ENCODE data around the gene APCDD1. TPM values are rescaled to one million over a fixed set of nuclear protein-coding genes. Genes with fewer than 3 reads are reported as not detected.

APCDD1 gene
- total RNA-seq, 1 experiment from 2014 or later = not detected

- no peak for DNase-seq (ENCODE audit: low read depth, low spot score)
- Histone ChIP-seq H3K79me2 (ENCODE audit: insufficient read depth, low read length) (no peaks in the 10 kb centered on the region), H3K27me3 (ENCODE audit: insufficient read depth, low read length) (peaks cover 64% of the 10 kb centered on the region), H3K9ac (ENCODE audit: low read length) (no peak overlapping the region), H2AFZ (ENCODE audit: low read depth, low read length, poor library complexity, severe bottlenecking) (no peak overlapping the region), H3K9me3 (ENCODE audit: control insufficient read depth in 1 of 2, insufficient read depth in 1 of 2, low read depth in 1 of 2, low read length in 2 of 2) (no peaks in the 10 kb centered on the region), H3K4me3 (replicated peaks in 1 of 2; ENCODE audit: low read depth in 1 of 2, low read length in 2 of 2) (no peak overlapping the region), H3K9me2 (ENCODE audit: insufficient read depth) (no peaks in the 10 kb centered on the region), H3K27ac (ENCODE audit: low read depth, low read length) (no peak overlapping the region), H3K4me1 (ENCODE audit: control insufficient read depth in 1 of 2, insufficient read depth in 2 of 2, low read length in 2 of 2) (no peaks in the 10 kb centered on the region), H3K36me3 (ENCODE audit: control insufficient read depth in 1 of 2, insufficient read depth in 2 of 2, low read length in 2 of 2) (no peaks in the 10 kb centered on the region), H4K20me1 (ENCODE audit: insufficient read depth) (no peaks in the 10 kb centered on the region), H3K4me2 (ENCODE audit: low read length) (no peak overlapping the region)
- TF ChIP-seq ELF1 (IDR thresholded peaks at IDR 0.05; ENCODE audit: borderline replicate concordance, low read depth) (no peak), CBX3 (IDR thresholded peaks at IDR 0.05; ENCODE audit: low read depth) (no peak), RAD21 (IDR thresholded peaks at IDR 0.05; ENCODE audit: low read depth) (no peak), ATF3 (IDR thresholded peaks at IDR 0.05) (no peak), POLR2AphosphoS5 (IDR thresholded peaks at IDR 0.05; ENCODE audit: low read depth, low read length) (no peak), CEBPB (IDR thresholded peaks at IDR 0.05; ENCODE audit: low read depth) (no peak), EZH2 (IDR thresholded peaks at IDR 0.05) (no peak), TCF7L2 (IDR thresholded peaks at IDR 0.05; ENCODE audit: borderline replicate concordance, extremely low read depth, insufficient read depth, insufficient read length) (no peak)
- intact Hi-C loops (cut with micrococcal nuclease) = no loop called here
- CTCF ChIA-PET = no interaction called here
- no TSS peak for BruUV-seq (replicated peaks)
- POLR2A ChIA-PET = no interaction called here
- RAD21 ChIA-PET (ENCODE audit: low non-redundant PET in 1 of 2, low total read pairs in 2 of 2, uncharacterized antibody in 2 of 2, unreplicated experiment in 2 of 2) = no interaction called here
- no peak for ATAC-seq
Observed at GRCh38 chr18:10514601-10515000, 60.2 kb downstream of the APCDD1 start.

GRCh38 chr18:10515456-10515855, 61.0 kb downstream of the APCDD1 start:
- POLR2A ChIA-PET = no interaction called here
- no peak overlapping the region for H3K27ac ChIP-seq (ENCODE audit: low read depth, low read length)
- H3K4me3 ChIP-seq (replicated peaks in 1 of 2; ENCODE audit: low read depth in 1 of 2, low read length in 2 of 2) = no peak overlapping the region
- no peaks in the 10 kb centered on the region; a peak in 1 of 4 replicates for H3K4me1 ChIP-seq (ENCODE audit: control insufficient read depth in 1 of 2, insufficient read depth in 2 of 2, low read length in 2 of 2)
- no peaks in the 10 kb centered on the region for H4K20me1 ChIP-seq (ENCODE audit: insufficient read depth)
- H3K9me2 ChIP-seq (ENCODE audit: insufficient read depth) = no peaks in the 10 kb centered on the region
- DNase-seq (ENCODE audit: low read depth, low spot score) (no peak), ATAC-seq (no peak)
- RAD21 ChIA-PET (ENCODE audit: low non-redundant PET in 1 of 2, low total read pairs in 2 of 2, uncharacterized antibody in 2 of 2, unreplicated experiment in 2 of 2) = no interaction called here
- no peak overlapping the region for H2AFZ ChIP-seq (ENCODE audit: low read depth, low read length, poor library complexity, severe bottlenecking)
- intact Hi-C loops (cut with micrococcal nuclease) = no loop called here
- no TSS peak for BruUV-seq (replicated peaks)
- H3K9me3 ChIP-seq (ENCODE audit: control insufficient read depth in 1 of 2, insufficient read depth in 1 of 2, low read depth in 1 of 2, low read length in 2 of 2) = no peaks in the 10 kb centered on the region
- H3K4me2 ChIP-seq (ENCODE audit: low read length) = no peak overlapping the region
- H3K36me3 ChIP-seq (ENCODE audit: control insufficient read depth in 1 of 2, insufficient read depth in 2 of 2, low read length in 2 of 2) = no peaks in the 10 kb centered on the region
- no peak overlapping the region for H3K9ac ChIP-seq (ENCODE audit: low read length)
- peaks cover 64% of the 10 kb centered on the region for H3K27me3 ChIP-seq (ENCODE audit: insufficient read depth, low read length)
- no peaks in the 10 kb centered on the region for H3K79me2 ChIP-seq (ENCODE audit: insufficient read depth, low read length)
- CTCF ChIA-PET = interaction anchor here (1.1 kb wide), 1 partner anchor 191 kb away, joined by 3 read pairs; no protein-coding TSS in a partner anchor
- no peak for TF ChIP-seq YY1 (IDR thresholded peaks at IDR 0.05; ENCODE audit: extremely low read depth, insufficient replicate concordance, low read depth, low read length)
- TF ChIP-seq FOSL1 (IDR thresholded peaks at IDR 0.05; ENCODE audit: low read depth) = no peak
- TF ChIP-seq POLR2A (IDR thresholded peaks at IDR 0.05; ENCODE audit: borderline replicate concordance, extremely low read depth, insufficient read depth, insufficient read length) = no peak
- no peak for TF ChIP-seq JUND (IDR thresholded peaks at IDR 0.05)
- no peak for TF ChIP-seq EGR1 (IDR thresholded peaks at IDR 0.05; ENCODE audit: low read depth)
- no peak for TF ChIP-seq ELF1 (IDR thresholded peaks at IDR 0.05; ENCODE audit: borderline replicate concordance, low read depth)
- TF ChIP-seq CTCF (IDR thresholded peaks at IDR 0.05 in 2 of 3, conservative IDR thresholded peaks at IDR 0.05 in 1 of 3; ENCODE audit: borderline replicate concordance in 1 of 3, insufficient read depth in 1 of 3, low read depth in 2 of 3, low read length in 2 of 3) = no peak
- TF ChIP-seq ZNF274 (IDR thresholded peaks at IDR 0.05; ENCODE audit: low read depth, low read length) = no peak
- TF ChIP-seq RAD21 (IDR thresholded peaks at IDR 0.05; ENCODE audit: low read depth) = no peak
- TF ChIP-seq REST (IDR thresholded peaks at IDR 0.05; ENCODE audit: low read depth) = no peak
- TF ChIP-seq TCF7L2 (IDR thresholded peaks at IDR 0.05; ENCODE audit: borderline replicate concordance, extremely low read depth, insufficient read depth, insufficient read length) = no peak
- TF ChIP-seq SRF (IDR thresholded peaks at IDR 0.05; ENCODE audit: low read depth) = no peak
- no peak for TF ChIP-seq EZH2 (IDR thresholded peaks at IDR 0.05)
